Endodermal cell (in vitro differentiated cells): ENCODE data around the gene ING4. TPM values are rescaled to one million over a fixed set of nuclear protein-coding genes. Genes with fewer than 3 reads are reported as not detected.

Source experiments
- DNase-seq: peaks from one replicate; pipeline ENCODE4 v3.0.0-alpha.2; 2017
- H3K27ac ChIP-seq: 2 replicates; pipeline ENCODE4 v1.5.1; 2013; ENCODE audit warnings: mild to moderate bottlenecking, low read depth, low read length, moderate library complexity
- H3K27me3 ChIP-seq: 2 replicates; pipeline ENCODE4 v1.6.1; 2013; ENCODE audit warnings: mild to moderate bottlenecking, low read length, moderate library complexity; ENCODE audit not compliant: insufficient read depth, control insufficient read depth, poor library complexity, severe bottlenecking
- H3K36me3 ChIP-seq: 2 replicates; pipeline ENCODE4 v1.7.0; 2013; ENCODE audit warnings: mild to moderate bottlenecking, low read length, moderate library complexity; ENCODE audit not compliant: control insufficient read depth, insufficient read depth
- H3K4me1 ChIP-seq: one replicate; pipeline ENCODE4 v1.7.0; 2013; ENCODE audit warnings: low read length; ENCODE audit not compliant: control insufficient read depth, insufficient read depth
- H3K4me3 ChIP-seq: 2 replicates; pipeline ENCODE4 v1.5.1; 2013; ENCODE audit warnings: mild to moderate bottlenecking, low read length, moderate library complexity
- H3K9ac ChIP-seq: 2 replicates; pipeline ENCODE4 v1.6.1; 2013; ENCODE audit warnings: mild to moderate bottlenecking, low read length, moderate library complexity; ENCODE audit not compliant: poor library complexity, severe bottlenecking; ENCODE audit errors: extremely low read depth
- H3K9me3 ChIP-seq: 2 replicates; pipeline ENCODE4 v1.6.1; 2013; ENCODE audit warnings: mild to moderate bottlenecking, low read length, moderate library complexity; ENCODE audit not compliant: control insufficient read depth
- H3K27ac Mint-ChIP-seq: 2 replicates; pipeline ENCODE4 v1.8.0; 2020; ENCODE audit warnings: mixed read lengths
- H3K27me3 Mint-ChIP-seq: 2 replicates; pipeline ENCODE4 v1.8.0; 2021; ENCODE audit warnings: mild to moderate bottlenecking, mixed read lengths; ENCODE audit not compliant: insufficient read depth
- H3K36me3 Mint-ChIP-seq: 2 replicates; pipeline ENCODE4 v1.8.0; 2020; ENCODE audit warnings: low read depth, mixed read lengths
- H3K4me1 Mint-ChIP-seq: 2 replicates; pipeline ENCODE4 v1.8.0; 2020; ENCODE audit warnings: mixed read lengths
- H3K4me3 Mint-ChIP-seq: 2 replicates; pipeline ENCODE4 v1.8.0; 2020; ENCODE audit warnings: mild to moderate bottlenecking, moderate library complexity, mixed read lengths
- H3K9me3 Mint-ChIP-seq: 2 replicates; pipeline ENCODE4 v1.8.0; 2020; ENCODE audit warnings: mild to moderate bottlenecking, mixed read lengths
- WGBS, 2 experiments: methylation state at CpG; one replicate each; pipeline versions ENCODE4 v1.1.5 to v1.1.7; 2013; ENCODE audit warnings: missing lambda C conversion rate in 2 of 2, mixed read lengths in 1 of 2; ENCODE audit not compliant: insufficient coverage in 1 of 2, insufficient read length in 1 of 2; 5-methylcytosine and 5-hydroxymethylcytosine counted together
- total RNA-seq, 2 donors: library from RNA; stranded (reverse); fragmentation: NEBNext Ultra II Directional in 1 of 2; extraction: Animal tissue kit (Norgen Biotek cat#: 25700) in 1 of 2; gene quantifications; 2 replicates in 1 of 2; 3 replicates in 1 of 2; pipeline ENCODE4 v1.2.1, GENCODE V29; 2021
- TF ChIP-seq, protein P1 (sequence below): fragments of 200-600 bp; sonication (generic); conservative IDR thresholded peaks from 2 replicates; pipeline ENCODE4 v1.5.0; 2021; ENCODE audit warnings: antibody characterized with exemption, mild to moderate bottlenecking

ING4 gene
- total RNA-seq, 2 donors from 2014 or later = 30.5 to 60.3 TPM

DNA sequence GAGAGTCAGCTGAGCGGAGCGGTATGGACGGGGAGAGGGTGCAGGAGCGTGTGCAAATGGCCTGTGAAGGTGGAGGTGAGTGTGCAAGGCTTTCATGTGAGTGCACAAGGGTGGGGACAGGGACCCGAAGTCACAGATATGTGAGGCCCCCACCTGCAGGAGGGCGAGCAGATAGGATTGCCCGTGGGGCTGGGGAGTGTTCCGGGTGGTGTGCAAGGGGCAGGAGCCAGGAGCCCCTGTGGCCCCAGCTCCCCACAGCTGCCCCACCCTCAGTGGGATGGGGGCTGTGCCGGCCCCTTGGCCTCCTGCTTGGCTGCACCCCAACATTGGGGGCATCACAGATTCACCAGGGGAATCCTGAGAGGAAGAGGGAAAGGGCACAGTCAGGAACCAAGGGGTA is 31.8 kb upstream of the ING4 start:
- H3K36me3 ChIP-seq = no peaks in the 10 kb centered on the region
- H3K9me3 ChIP-seq = no peaks in the 10 kb centered on the region
- peaks cover 63% of the 10 kb centered on the region for H3K27me3 Mint-ChIP-seq
- no peaks in the 10 kb centered on the region for H3K36me3 Mint-ChIP-seq
- H3K4me3 ChIP-seq = no peak overlapping the region
- no peak overlapping the region for H3K27ac ChIP-seq
- no peak overlapping the region for H3K4me3 Mint-ChIP-seq
- DNase-seq = no peak
- no peak overlapping the region for H3K27ac Mint-ChIP-seq
- no peaks in the 10 kb centered on the region for H3K4me1 ChIP-seq
- peaks cover 21% of the 10 kb centered on the region for H3K4me1 Mint-ChIP-seq
- 94 to 100% methylated on average over 4 to 9 of the region's 9 CpGs for WGBS, 2 experiments
- H3K27me3 ChIP-seq = peaks cover 8% of the 10 kb centered on the region
- H3K9me3 Mint-ChIP-seq = no peaks in the 10 kb centered on the region
- TF ChIP-seq, protein P1, sequence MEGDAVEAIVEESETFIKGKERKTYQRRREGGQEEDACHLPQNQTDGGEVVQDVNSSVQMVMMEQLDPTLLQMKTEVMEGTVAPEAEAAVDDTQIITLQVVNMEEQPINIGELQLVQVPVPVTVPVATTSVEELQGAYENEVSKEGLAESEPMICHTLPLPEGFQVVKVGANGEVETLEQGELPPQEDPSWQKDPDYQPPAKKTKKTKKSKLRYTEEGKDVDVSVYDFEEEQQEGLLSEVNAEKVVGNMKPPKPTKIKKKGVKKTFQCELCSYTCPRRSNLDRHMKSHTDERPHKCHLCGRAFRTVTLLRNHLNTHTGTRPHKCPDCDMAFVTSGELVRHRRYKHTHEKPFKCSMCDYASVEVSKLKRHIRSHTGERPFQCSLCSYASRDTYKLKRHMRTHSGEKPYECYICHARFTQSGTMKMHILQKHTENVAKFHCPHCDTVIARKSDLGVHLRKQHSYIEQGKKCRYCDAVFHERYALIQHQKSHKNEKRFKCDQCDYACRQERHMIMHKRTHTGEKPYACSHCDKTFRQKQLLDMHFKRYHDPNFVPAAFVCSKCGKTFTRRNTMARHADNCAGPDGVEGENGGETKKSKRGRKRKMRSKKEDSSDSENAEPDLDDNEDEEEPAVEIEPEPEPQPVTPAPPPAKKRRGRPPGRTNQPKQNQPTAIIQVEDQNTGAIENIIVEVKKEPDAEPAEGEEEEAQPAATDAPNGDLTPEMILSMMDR = no peak
- H3K9ac ChIP-seq = no peak overlapping the region

DNA sequence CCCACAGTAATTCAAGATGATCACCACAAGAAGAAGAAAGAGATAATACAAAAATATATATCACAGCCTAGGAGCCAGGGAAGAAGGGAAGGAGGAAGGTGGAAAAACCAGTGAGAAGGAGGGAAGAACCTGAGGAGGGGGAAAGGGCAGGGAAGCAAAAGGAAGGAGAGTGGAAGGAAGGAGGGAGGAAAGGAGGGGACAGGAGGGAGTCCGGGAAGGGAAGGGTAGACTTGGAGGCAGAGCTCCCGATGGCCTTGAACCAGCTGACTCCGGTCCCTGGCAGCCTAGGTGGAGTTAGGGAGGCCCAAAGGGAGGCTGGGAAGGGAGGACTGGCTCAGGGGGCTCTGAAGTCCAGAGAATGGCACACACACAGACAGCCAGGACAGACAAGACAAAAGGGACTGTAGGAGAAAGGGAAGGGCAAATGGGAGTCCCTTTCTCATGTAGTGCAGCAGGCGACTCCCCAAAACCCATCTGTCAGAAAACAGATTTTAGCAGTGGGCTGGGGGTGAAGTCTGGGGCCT is 31.0 kb upstream of the ING4 start:
- WGBS, 2 experiments = 83 to 89% methylated on average over 3 to 4 of the region's 4 CpGs

DNA sequence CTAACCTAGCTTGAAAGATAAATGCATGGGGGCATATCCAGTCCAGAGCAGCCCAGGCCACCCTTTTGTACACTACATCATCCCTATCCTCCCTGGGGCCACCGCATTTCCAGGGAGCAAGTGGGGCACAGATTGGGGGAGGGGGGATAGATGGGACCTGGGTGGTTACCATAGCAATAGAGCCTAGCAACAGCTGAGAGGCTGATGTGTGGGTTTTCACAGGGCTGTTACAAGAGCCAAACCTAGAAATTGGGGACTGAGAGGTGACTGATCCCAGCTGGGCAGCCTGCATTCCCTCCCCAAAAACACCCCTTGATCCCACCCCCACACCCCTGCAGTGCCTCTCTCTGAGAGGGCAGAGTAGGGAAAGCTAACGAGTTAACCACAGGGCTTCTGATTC is 30.0 kb upstream of the ING4 start:
- no peaks in the 10 kb centered on the region for H3K9me3 ChIP-seq
- H3K9ac ChIP-seq = no peak overlapping the region
- H3K4me3 ChIP-seq = no peak overlapping the region
- no peaks in the 10 kb centered on the region for H3K27me3 ChIP-seq
- H3K4me3 Mint-ChIP-seq = no peak overlapping the region
- no peaks in the 10 kb centered on the region for H3K4me1 ChIP-seq
- WGBS, 2 experiments = 77% methylated on average over 2 of the region's 2 CpGs; no CpG with 5 or more reads in 1 of the 2 experiments
- no peak for DNase-seq
- peaks cover 45% of the 10 kb centered on the region for H3K27me3 Mint-ChIP-seq
- TF ChIP-seq, protein P1 = no peak
- no peak overlapping the region for H3K27ac Mint-ChIP-seq
- no peaks in the 10 kb centered on the region for H3K36me3 Mint-ChIP-seq
- no peaks in the 10 kb centered on the region for H3K9me3 Mint-ChIP-seq
- H3K36me3 ChIP-seq = no peaks in the 10 kb centered on the region
- peaks cover 13% of the 10 kb centered on the region for H3K4me1 Mint-ChIP-seq
- no peak overlapping the region for H3K27ac ChIP-seq

More for the DNA sequence above, 31.0 kb upstream of the ING4 start:
- H3K4me3 Mint-ChIP-seq = no peak overlapping the region
- H3K36me3 Mint-ChIP-seq = no peaks in the 10 kb centered on the region
- TF ChIP-seq, protein P1 = no peak
- no peak overlapping the region for H3K4me3 ChIP-seq
- no peak overlapping the region for H3K27ac ChIP-seq
- peaks cover under 1% of the 10 kb centered on the region for H3K27me3 ChIP-seq
- peaks cover 15% of the 10 kb centered on the region for H3K4me1 Mint-ChIP-seq
- H3K27me3 Mint-ChIP-seq = peaks cover 55% of the 10 kb centered on the region
- no peak for DNase-seq
- no peak overlapping the region for H3K9ac ChIP-seq
- no peaks in the 10 kb centered on the region for H3K9me3 Mint-ChIP-seq
- H3K27ac Mint-ChIP-seq = no peak overlapping the region
- no peaks in the 10 kb centered on the region for H3K4me1 ChIP-seq
- H3K9me3 ChIP-seq = no peaks in the 10 kb centered on the region
- no peaks in the 10 kb centered on the region for H3K36me3 ChIP-seq
